Esophagus muscularis mucosa (tissue), 3 donors: ENCODE data around the gene PNPLA8.

Source experiments
- POLR2A ChIP-seq: fragments of 450-650 bp; IDR thresholded peaks from one replicate; pipeline ENCODE4 v1.6.1; 2017; ENCODE audit warnings: antibody characterized with exemption, moderate library complexity, mild to moderate bottlenecking, low read depth
- TF ChIP-seq, protein P1 (sequence below), 3 experiments: fragments of 200-600 bp in 2 of 3; fragments of 450-650 bp in 1 of 3; sonication (generic) in 2 of 3; IDR thresholded peaks; one replicate each; pipeline ENCODE4 v1.5.1; 2017 to 2019; ENCODE audit warnings: antibody characterized with exemption in 3 of 3, mild to moderate bottlenecking in 2 of 3, moderate library complexity in 1 of 3

DNA sequence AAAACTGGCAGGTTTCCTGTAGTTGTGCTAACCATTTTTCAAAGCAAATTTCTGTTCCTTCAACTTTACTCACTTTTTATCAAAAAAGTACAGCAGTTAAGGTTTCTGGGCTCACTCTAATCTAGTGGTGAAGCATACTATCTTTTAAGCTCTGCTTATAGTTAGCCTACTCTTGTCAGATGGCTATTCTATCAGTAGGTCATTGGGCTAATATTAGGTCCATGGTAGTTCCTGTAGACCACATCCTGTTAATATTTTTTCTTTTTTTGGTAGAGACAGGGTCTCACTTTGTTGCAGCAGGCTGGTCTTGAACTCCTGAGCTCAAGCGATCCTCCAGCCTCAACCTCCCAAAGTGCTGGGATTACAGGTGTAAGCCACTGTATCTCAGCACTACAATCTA lies 41.8 kb downstream of the PNPLA8 start:
- TF ChIP-seq, protein P1, sequence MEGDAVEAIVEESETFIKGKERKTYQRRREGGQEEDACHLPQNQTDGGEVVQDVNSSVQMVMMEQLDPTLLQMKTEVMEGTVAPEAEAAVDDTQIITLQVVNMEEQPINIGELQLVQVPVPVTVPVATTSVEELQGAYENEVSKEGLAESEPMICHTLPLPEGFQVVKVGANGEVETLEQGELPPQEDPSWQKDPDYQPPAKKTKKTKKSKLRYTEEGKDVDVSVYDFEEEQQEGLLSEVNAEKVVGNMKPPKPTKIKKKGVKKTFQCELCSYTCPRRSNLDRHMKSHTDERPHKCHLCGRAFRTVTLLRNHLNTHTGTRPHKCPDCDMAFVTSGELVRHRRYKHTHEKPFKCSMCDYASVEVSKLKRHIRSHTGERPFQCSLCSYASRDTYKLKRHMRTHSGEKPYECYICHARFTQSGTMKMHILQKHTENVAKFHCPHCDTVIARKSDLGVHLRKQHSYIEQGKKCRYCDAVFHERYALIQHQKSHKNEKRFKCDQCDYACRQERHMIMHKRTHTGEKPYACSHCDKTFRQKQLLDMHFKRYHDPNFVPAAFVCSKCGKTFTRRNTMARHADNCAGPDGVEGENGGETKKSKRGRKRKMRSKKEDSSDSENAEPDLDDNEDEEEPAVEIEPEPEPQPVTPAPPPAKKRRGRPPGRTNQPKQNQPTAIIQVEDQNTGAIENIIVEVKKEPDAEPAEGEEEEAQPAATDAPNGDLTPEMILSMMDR (IDR thresholded peaks at IDR 0.05) = no peak
- no peak for TF ChIP-seq POLR2A
